Measurements from ENCODE around the gene LRRC8E.
A peak's percentile ranks its signal among the peaks of the same experiment; 100 is the strongest.

LRRC8E gene

GRCh38 chr19:7874076-7874896 lies 14.0 kb upstream of the LRRC8E start, which contains the start of gene PRR36:
Gene PRR36, minus strand, starts transcription at chr19:7874390. Its CDS starts 701 bp downstream, at chr19:7873689.
- peak within 1 kb of the TSS; percentile 22; the same call in 1 of the 2 replicates for H3K4me3 ChIP-seq (ENCODE audit: low read length)
- no peak for TF ChIP-seq CTCF (conservative IDR thresholded peaks at IDR 0.05; ENCODE audit: low read length)
- DNase-seq (ENCODE audit: low read depth): no peak

- no peak for TF ChIP-seq CTCF (conservative IDR thresholded peaks at IDR 0.05; ENCODE audit: low read length)
- no peak overlapping the region for H3K4me3 ChIP-seq (ENCODE audit: low read length)
- no peak for DNase-seq (ENCODE audit: low read depth)
Observed at GRCh38 chr19:7874897-7875273, 13.4 kb upstream of the LRRC8E start.

- DNase-seq (ENCODE audit: low read depth): no peak
- no peak for TF ChIP-seq CTCF (conservative IDR thresholded peaks at IDR 0.05; ENCODE audit: low read length)
- H3K4me3 ChIP-seq (ENCODE audit: low read length): no peak overlapping the region
Observed at GRCh38 chr19:7877249-7877836, 11.0 kb upstream of the LRRC8E start.

DNA sequence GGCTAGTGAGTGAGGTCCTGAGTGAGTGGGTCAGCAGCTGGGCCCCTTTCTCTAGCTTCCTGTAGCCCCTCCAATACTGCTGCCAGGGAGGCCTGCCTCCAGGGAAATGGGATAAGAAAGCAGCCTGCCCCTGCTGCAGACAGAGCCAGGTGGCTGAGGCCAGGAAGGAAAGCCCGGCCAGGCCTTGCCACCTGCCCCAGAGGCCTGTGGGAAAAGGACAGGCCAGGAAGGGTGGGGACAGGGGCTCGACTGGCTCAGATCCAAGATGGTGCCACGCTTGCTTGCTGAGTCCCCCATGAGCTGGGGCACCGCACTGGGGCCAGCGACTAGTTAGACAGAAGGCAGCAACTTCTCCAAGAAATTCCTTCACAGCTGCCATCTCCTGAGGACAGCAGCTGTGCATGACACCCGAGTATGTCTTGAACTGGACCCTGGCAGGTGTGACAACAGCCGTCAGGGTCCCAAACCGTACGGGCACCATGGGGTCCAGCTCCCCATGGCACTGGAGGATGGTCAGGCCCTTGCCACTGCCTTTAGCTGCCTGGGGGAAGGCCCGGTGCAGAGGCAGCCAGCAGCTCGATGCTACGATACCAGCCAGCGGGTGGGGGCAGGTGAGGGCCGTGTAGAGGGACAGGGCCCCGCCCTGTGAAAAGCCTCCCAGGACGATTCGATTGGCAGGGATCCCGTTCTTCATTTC lies 9.1 kb upstream of the LRRC8E start:
- TF ChIP-seq CTCF (conservative IDR thresholded peaks at IDR 0.05; ENCODE audit: low read length): no peak
- DNase-seq (ENCODE audit: low read depth): no peak
- H3K4me3 ChIP-seq (ENCODE audit: low read length): no peak overlapping the region

DNA sequence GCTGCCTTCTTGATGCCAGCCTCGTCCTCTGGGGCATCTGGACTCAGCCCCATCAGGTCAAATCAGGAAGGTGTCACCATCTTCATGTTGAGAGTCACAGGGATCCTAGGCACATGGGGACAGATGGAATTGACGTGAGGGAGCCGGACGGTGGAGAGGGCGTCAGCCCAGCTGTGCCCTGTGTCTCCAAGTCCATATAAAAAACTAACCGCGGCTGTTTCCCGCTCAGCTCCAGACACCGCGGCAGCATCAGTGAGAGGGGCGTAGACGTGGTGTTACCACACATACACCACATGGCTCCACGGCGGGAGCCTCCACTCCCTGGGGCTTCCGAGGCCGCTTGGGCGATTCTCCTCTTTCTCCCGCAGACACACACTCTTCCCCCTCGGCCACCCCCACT lies 8.5 kb upstream of the LRRC8E start:
- H3K4me3 ChIP-seq (ENCODE audit: low read length): no peak overlapping the region
- TF ChIP-seq CTCF (conservative IDR thresholded peaks at IDR 0.05; ENCODE audit: low read length): no peak
- DNase-seq (ENCODE audit: low read depth): no peak

DNA sequence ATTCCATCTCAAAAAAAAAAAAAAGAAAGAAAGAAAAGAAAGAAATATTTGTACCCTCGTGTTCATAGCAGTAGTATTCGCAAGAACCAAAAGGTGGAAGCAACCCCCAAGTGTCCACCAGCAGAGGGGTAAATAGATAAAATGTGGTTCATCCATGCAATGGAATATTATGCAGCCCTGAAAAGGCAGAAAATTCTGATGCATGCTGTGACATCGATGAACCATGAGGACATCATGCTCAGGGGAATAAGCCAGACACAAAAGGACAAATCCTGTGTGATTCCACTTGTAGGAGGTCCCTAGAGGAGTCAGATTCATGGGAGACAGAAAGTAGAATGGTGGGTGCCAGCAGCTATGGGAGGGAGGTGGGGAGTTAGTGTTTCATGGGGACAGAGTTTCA lies 6.4 kb upstream of the LRRC8E start:
- H3K4me3 ChIP-seq (ENCODE audit: low read length): no peak overlapping the region
- TF ChIP-seq CTCF (conservative IDR thresholded peaks at IDR 0.05; ENCODE audit: low read length): no peak

More for the DNA sequence above, 6.4 kb upstream of the LRRC8E start:
- no peak for DNase-seq (ENCODE audit: low read depth)
